SU-DHL-6 (cell line): Measurements from ENCODE around the gene BRD1.

ENCODE experiments used
- EZH2phosphoT487 ChIP-seq: fragments of 200-600 bp; sonication (generic), shearing (Covaris generic); conservative IDR thresholded peaks from 2 replicates; pipeline ENCODE4 v1.6.1; 2018; ENCODE audit warnings: mild to moderate bottlenecking, antibody characterized with exemption, low read length, moderate library complexity, mixed read lengths
- TF ChIP-seq, protein P1 (sequence below): fragments of 200-600 bp; sonication (generic); IDR thresholded peaks from one replicate; pipeline ENCODE4 v1.5.1; 2017; ENCODE audit warnings: antibody characterized with exemption, mild to moderate bottlenecking, low read length, moderate library complexity; ENCODE audit not compliant: insufficient read depth, poor library complexity, severe bottlenecking

DNA sequence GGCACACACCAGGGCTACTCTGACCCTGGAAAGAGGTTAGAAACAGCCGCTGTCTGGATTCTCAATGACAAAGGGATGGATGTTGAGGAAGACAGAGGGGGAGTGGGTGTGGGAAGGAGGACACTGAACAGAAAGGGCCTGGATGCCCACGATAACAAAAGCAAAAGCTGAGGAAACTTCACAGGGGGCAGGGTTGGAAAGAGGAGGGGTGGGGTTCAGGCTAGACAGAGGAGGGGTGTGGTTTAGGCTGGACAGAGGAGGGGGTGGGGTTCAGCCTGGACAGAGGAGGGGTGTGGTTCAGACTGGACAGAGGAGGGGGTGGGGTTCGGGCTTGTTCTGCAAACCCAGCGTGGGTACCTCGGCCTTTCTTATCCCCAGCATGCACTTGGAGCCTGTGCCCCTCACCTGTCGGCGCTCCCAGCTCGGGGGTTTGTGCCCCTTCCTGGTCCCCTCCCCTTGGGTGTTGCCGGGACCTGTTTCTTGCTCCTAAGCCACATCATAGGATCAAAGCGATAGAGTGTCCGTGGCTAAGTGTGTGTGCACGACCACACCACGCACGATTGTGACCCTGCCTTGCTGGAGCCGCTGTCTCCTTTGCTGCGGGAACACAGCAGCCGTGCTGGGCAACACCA is 75.6 kb downstream of the BRD1 start:
- TF ChIP-seq, protein P1, sequence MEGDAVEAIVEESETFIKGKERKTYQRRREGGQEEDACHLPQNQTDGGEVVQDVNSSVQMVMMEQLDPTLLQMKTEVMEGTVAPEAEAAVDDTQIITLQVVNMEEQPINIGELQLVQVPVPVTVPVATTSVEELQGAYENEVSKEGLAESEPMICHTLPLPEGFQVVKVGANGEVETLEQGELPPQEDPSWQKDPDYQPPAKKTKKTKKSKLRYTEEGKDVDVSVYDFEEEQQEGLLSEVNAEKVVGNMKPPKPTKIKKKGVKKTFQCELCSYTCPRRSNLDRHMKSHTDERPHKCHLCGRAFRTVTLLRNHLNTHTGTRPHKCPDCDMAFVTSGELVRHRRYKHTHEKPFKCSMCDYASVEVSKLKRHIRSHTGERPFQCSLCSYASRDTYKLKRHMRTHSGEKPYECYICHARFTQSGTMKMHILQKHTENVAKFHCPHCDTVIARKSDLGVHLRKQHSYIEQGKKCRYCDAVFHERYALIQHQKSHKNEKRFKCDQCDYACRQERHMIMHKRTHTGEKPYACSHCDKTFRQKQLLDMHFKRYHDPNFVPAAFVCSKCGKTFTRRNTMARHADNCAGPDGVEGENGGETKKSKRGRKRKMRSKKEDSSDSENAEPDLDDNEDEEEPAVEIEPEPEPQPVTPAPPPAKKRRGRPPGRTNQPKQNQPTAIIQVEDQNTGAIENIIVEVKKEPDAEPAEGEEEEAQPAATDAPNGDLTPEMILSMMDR: no peak
- no peak for TF ChIP-seq EZH2phosphoT487
